Measurements from ENCODE around the gene TGFBI.

TGFBI gene

DNA sequence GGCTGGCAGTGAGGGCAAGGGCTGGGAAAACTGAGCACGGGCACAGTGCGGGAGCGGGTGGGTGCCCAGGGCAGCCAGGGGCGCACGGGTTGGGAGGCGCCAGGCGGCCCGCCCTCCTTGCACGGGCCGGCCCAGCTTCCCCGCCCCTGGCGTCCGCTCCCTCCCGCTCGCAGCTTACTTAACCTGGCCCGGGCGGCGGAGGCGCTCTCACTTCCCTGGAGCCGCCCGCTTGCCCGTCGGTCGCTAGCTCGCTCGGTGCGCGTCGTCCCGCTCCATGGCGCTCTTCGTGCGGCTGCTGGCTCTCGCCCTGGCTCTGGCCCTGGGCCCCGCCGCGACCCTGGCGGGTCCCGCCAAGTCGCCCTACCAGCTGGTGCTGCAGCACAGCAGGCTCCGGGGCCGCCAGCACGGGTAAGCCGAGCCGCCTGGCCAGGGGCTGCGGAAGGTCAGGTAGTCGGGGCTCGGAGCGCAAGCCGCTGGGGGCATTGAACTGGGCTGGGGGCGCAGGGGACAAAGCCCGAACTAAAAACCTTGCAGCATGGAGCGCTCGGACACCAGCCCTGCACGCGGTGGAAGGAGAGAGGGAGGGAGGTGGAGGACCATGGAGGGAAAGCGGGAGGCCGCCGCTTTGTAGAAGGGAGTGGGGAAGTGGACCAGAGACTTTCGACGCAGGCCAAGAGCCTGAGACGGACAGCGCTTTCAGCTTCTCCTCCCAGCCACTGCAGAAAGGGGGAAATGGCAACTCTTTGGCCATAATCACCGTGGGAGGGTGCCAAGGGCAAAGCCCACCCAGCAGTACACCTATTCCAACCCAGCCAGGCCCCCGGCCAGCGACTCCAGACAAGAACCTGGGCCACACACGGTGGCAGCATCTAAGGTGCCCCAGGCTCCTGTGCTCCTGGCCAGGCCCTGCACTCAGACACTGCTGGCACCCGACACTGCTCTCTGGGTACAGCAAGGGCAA is at the start of gene TGFBI:
TGFBI (plus strand) TSS at position 207 of the 961 bp plus-strand sequence; CDS start at position 275, 68 bp downstream.
- DNase-seq = peak; percentile 84

DNA sequence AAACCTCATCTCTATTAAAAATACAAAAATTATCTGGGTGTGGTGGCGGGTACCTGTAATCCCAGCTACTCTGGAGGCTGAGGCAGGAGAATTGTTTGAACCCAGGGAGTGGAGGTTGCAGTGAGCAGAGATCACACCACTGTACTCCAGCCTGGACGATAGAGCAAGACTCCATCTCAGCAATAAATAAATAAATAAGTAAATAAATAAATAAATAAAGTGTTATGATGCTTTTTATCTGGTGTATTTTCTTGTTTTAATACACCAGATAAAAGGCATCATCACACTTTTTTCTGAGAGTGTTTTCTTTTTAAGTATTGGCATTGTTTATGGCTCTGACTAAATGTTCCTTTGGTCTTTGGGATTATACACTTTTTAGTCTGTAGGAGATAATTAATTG is 49.8 kb upstream of the TGFBI start:
- no peak for DNase-seq

DNA sequence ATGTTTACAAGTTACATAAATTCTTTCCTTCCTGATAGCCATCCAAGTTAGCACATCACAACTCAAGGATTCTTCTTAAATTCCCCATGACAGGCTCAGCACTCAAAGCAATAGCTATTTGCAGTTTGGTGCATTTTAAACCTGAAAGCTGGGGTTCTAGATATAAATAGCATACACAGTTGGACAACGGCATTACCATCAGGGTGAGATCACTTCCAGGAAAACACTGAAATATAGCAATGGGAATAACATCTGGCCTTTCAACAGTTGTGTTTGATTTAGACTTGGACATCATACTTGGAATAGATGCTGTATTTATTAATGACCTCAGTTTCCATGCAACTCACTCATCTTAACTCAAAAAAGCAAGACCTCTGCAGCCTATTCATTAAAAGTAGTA is 49.3 kb upstream of the TGFBI start:
- no peak for DNase-seq

DNA sequence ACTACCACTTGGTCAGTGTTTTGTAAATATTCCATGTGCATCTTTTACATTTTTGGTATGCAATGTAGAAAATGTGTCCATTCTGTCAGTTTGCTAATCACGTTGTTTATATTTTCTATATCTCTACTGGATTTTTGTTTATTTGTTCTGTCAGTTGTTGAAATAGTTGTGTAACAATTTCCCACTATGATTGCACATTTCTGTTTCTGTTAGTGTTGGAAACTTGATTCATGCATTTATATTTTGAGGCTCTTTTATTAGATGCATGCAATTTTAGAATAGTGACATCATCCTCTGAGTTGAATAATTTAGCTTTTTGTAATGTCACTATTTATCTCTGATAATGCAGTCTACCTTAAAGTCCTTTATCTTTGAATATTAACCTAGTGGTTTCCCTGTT is 48.2 kb upstream of the TGFBI start:
- no peak for DNase-seq

DNA sequence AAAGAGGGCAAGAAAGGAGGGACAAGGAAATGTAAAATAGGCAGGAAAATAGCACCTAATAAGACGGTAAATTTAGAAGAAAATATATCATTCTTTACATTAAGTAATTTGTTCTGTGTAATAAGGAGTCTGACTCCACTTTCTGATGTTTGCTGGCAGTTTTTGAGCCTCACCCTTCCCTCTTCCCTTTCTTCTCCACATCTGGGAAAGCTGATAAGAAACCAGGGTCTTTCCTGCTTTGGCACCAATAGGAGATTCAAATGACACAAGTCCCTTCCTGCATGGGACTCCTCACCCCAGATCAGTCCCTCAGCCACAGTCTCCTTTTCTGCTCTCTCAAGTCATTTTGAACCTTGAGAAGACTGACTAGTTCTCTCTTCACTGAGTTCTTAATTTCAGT is 42.8 kb upstream of the TGFBI start:
- no peak for DNase-seq

DNA sequence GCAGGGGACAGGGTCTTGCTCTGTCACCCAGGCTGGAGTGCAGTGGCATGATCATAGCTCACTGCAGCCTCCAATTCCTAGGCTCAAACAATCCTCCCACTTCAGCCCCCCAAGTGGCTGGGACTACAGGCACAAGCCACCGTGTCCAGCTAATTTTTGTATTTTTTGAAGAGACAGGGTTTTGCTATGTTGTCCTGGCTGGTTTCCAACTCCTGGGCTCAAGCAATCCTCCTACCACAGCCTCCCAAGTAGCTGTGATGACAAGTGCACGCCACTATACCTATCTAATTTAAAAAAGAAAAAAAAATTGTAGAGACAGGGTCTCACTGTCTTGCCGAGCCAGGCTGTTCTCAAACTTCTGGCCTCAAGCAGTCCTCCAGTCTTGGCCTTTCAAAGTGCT is 42.4 kb upstream of the TGFBI start:
- no peak for DNase-seq

DNA sequence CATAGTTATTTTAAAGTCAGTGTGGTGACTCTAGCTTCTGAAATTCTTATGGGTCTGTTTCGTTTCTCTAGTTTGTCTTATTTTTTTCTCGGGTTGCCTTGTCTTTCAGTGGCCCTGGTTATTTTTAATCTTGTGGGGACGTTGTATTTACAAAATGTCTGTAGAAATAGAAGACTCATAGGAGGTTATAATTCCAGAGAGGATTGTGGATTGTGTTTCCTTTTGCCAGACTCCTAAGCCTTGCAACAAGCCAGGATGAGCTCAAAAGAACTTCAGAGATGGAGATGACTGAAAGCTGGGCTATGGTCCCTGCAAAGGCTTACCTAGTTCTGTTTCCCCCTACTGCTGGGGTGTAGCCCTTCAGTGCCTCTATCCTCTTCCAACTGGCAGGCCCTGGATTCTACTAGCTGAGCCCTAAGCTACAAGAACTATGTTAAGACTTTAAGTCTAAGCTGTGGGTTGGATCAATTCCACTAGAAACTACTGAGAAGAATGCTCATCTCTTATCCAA is 41.8 kb upstream of the TGFBI start:
- no peak for DNase-seq

DNA sequence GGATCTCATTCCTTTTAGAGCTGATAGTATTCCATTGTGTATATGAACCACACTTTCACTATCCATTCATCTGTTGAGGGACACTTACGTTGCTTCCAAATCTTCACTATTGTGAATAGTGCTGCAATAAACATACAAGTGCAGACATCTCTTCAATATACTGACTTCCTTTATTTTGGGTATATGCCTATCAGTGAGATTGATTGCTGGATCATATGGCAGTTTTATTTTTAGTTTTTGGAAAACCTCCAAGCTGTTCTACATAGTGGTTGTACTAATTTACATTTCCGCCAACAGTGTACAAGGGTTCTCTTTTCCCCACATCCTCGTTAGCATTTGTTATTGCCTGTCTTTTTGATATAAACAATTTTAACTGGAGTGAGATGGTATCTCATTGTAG is 40.2 kb upstream of the TGFBI start:
- DNase-seq = no peak

DNA sequence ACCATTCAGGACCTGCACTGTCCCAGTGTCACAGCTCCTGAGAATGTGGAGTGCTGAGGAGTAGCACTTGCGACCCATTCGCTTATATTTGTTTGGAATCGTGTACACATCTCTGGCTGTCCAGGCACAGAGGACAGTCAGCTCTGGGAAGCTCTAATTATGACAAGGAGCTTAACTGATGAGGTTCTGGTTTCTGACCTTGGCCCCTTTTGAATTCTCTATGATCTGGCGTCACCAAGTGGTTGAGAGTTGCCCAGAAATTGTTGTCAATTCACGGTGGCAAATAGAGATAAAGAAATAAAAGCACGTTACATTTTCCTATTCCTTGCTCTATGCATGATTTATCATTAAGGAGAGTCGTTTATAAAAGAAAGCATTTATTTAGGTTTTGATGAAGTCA is 39.1 kb upstream of the TGFBI start:
- DNase-seq = no peak

DNA sequence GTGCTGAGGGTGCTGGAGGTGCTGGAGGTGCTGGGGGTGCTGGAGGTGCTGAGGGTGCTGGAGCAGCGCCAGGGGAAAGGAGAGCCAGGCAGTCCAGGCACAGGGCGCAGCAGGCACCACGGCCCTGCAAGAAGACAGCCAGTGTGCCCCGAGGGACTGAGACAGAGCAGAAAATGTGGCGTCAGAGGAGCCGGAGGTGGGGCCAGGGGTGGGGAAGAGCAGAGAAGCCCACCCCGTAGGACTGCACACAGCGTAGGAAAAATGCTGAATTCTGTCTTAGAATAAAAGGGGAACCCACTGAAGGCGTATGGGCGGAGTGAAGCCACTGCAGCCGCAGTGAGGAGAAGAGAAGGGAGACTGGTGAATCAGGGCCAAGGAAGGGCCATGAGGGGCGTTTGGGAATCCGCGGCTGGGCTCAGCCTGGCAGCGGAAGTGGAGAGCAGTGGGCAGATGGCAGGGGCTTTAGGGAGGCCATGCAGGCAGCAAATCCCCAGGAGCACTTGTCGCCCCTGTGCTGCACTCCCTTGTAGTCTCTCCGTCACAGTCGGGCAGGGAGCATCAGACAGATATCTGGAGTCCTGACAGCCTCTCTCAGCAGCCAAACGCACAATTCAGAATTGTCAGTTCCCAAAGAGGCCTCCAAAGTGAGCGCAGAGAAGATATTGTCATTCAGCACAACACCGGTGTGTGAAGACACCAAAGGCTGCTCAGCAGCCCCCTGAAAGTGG is 38.1 kb upstream of the TGFBI start:
- no peak for DNase-seq

DNA sequence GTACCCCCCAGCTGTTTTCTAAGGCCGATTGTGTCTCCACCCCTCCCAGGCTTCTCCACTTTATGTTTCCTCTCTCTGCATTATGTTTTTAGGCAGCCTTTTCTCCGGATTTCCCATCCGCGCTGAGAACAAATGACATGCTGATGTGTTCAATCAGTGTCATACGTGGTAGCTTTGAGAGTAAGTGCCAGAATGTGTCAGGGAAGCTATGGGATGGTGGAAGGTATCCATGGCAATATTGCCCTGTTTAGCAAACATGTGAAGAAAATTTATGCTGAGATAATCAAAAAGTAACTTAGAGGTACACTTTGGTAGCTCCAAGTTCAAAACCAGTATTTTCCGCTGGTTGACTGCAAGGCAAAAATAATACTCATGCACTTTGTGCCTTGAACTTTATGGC is 37.4 kb upstream of the TGFBI start:
- no peak for DNase-seq

DNA sequence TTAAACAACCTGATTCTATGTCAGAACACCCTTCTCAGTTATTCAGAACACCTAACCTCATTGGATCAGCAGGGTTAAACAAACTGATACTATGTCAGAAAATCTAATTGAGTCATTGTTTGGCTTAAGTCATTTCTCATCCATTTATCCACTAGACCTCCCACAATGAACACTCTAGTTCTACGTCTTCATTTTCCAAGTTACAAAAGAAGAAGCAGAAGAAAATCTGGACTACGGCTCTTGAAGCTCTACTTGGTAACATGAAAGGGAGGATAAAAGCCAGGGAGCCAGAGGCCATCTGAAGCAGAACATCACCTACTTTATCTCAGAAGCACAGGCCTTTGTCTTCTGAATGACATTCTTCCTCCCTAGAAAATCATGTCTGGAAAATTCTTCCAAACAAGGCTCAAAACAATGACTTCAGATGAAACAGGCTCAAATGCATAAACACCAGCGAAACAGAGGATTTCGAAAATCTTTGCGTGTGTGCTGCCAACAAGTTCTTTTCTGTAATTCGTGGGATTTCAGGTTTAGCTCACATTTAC is 35.4 kb upstream of the TGFBI start:
- no peak for DNase-seq

DNA sequence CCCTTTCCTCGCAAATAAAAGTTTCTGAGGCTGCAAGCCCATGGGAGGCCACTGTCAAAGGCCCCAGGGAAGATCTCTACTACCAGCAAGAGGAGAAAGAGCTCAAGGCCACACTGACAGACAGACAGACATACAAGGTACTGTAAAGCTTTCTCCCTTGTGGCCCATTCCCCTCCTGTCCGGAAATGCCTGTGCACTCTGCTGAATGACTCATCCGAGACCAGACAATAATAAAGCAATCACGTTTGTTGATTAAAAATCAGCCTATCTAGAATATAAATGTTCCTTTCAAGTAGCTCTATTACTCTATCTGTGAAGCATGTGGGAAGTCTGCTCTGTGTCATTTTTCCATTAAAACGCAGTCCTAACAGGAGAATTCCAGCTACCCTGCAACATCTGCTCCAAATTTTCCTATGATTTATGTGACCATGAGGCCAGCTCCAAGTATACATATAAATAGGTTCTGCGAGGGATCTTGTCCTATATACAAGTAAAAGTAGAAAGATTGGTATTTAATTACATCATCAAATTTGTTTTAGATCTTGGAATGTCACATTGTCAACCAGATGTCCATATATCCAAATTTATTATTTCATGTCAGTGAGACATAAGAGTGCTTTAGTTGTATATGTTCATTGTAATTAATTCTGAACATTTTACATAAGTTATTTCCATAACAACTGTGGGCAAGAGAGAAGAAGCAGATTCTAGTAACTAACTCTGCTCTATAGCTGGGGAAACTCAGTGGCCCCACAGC is 34.7 kb upstream of the TGFBI start:
- DNase-seq = no peak

DNA sequence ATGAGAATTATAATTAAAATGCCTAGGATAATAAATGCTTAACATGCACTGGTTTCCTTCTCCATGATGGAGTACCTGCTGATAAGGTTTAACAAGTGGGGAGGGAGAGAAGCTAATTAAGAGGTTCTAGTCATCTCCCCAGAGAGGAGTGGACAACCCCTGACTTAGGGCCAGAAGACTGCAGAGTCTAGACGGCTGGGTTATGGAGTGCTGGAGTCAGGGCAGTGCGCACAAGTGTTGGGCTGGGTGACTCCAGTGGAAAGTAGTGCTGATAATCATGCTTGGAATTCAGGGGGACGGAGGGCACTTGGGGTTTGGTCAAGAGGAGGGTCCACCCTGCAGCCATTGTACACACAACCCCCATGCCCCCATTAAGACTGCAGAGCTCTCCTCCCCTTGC is 32.8 kb upstream of the TGFBI start:
- no peak for DNase-seq

DNA sequence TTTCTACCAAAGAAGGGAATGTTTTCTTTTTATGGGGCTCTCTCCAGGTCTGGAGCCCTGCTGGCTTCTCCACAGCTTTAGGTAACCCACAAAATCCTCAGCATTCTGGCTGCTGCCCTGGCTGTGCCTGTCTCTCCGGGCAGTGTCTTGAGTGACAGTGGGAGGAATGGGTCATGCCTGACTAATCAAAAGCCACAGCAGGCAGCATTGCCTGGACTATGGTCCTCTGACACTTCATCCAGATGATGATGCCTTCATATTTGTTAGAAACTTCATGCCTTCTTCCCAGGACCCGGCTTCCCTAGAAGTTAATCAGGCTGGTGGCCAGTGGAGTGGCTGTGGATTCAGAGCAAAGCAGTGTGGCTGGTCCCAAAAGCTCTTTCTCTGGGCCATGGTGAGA is 32.2 kb upstream of the TGFBI start:
- no peak for DNase-seq

DNA sequence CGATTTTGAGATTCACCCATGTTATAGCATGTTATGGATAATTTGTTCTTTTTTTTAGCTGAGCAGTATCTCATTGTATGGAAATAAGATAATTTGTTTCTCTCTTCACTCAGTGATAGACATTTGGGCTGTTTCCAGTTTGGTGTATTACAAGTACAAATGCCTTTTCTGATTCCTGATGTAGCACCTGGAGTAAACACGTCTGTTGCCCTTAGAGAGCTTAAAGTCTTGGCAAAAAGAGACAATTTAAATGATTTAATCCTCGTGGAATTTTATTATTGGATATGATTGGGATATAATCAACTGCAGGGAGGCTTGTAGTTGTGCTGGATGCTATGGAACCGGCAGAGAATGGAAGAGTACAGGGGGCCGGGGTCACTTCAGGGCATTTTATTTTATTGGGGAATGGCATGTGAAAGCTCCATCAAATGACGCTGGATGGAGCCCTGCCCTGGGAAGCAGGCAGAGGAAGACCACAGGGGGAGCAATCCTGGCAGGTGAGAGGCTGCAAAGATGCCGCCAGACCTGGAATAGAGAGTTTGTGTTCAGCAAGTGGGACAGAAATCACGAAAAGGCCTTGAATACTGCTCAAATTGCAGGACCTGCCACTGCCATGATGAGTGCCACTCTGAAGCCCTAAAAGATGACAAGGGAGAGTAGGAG is 31.0 kb upstream of the TGFBI start:
- no peak for DNase-seq

DNA sequence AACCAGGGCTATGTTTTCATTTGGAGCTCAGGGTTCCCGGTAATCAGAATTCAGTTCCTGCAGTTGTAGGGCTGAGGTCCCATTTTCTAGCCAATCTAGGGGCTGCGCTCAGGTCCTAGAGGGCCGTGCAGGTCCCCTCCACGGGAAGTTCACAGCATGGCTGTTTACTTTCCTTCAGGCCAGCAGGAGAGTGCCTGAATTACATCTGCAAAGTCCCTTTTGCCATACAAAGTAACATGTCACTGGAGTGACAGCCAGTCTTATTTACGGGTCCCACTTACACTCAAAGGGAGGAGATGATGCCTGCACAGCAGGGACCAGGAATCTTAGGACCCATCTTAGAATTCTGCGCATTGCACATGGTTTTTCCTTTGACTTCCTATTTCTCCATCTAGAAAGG is 29.9 kb upstream of the TGFBI start:
- no peak for DNase-seq

DNA sequence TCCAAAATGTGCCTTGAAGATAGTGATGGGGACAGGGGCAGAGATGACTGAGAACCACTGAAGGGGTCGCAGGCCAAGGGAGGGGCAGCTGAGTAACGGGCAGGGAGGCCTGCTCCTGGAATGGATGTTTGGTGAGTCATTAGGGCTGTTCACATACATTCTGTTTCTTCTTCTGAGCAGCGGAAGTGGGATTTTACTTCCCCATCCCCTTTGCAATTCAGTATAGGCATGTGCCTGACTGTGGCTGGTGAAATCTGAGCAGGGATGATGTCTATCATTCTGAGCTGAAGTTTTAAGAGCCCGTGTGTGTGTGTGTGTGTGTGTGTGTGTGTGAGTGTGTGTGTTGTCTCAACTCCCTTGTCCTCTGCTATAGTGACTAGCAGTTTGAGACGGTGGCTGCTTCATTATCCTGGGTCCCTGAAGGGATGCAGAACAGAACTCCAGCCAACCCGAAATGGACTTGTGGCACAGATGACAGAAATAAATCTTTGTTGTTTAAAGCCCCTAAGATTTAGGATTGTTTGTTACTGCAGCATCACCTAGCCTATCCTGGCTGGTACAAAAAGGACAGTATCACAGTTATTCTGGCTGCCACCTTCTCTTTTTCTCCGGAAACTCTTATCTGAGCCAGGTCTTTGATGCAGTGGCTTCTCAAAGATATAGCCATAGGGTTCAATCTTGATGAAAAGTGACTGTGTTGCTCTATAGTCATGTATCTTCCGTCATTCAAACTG is 29.2 kb upstream of the TGFBI start:
- DNase-seq = peak; percentile 93

DNA sequence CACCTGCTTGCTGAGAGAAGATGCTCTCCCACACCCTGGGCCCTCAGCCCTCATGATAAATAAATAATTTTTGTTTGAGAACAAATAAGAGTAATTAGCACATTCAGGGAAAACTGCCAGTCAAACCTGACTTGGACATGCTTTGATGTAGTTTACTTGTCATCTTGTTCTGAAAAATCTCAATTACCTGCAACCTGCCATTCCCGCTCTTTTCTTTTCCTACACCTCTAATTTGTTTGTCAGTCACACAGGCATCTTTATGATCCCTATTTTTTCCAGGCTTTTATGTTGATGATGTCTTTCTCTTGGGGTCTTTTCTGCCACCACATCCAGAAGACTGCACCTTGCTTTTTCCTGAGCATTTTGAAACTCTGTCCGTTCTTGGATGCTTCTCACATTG is 28.6 kb upstream of the TGFBI start:
- no peak for DNase-seq

DNA sequence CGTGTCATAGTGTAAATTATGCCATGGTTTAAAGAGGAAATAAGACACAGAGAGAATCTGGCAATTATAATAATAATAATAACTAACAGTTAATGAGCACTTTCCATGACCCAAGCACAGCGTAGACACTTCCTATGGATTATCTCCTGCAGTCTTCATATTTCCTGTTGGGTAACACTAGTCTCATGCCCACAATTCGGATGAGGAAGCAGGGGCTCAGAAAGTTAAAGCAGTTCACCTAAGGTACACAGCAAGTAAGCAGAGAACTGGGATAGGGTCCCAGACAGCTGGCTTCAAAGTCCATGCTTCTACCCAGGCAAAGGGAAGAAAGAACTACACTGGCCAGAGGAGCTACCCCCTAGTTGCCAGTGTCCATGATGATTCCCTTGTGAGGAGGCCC is 27.9 kb upstream of the TGFBI start:
- no peak for DNase-seq

DNA sequence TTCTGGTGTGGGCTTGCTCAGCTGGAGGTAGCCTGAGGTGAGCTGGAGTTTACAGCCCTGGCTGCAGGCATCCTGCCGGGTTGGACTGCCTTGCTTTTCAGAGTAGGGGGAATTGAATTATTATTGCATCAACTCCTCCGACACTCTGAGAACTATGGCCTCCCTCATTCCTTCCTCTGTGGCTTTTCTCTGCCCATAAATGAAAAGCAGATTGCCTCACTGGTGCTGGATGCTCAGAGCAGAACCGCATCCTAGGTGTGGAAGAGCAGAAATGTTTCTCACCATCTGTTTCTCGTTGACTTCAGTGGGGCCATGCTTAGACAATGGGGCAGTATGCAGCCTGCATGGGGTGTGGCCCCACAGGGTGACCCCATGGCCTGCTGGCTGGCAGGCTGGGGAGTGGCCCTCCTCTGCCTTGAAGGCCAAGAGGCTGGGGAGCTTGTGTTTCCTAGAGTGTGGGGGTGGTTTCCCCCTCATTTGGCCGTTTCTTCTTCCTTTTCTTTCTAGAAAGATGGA is 27.3 kb upstream of the TGFBI start:
- no peak for DNase-seq
